GM19023 (cell line): ENCODE measurements around the gene RNF26.
A peak's percentile ranks its signal among the peaks of the same experiment; 100 is the strongest.

Experiments used
- ATAC-seq: cut with Tn5 transposase; IDR thresholded peaks from one replicate; pipeline ENCODE4 v1.9.1; 2021; ENCODE audit warnings: mild to moderate bottlenecking, moderate library complexity; ENCODE audit not compliant: unreplicated experiment

RNF26 gene

GRCh38 chr11:119334174-119334930 lies at the start of gene RNF26:
TSS of gene RNF26 (plus strand) at chr11:119334527. CDS start at chr11:119335123, 596 bp downstream.
- ATAC-seq = peak; percentile 92

- ATAC-seq = no peak
These were observed 48.9 kb upstream of the RNF26 start for GRCh38 chr11:119285431-119285830.

DNA sequence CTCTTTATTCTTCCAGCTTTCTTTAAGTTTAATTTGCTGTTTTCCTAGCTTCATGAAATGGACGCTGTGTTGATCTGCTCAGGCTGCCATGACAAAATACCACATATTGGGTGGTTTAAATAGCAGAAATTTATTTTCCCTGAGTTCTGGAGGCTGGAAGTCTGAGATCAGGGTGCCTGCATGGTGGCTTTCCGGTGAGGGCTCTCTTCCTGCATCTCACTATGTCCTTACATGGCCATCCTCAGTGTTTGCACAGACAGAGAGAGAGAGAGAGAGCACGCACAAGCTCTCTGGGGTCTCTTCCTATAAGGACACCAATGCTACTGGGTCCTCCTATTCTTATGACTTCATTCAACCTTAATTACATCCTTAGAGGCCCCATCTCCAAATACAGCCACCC lies 46.1 kb upstream of the RNF26 start:
- ATAC-seq = no peak

DNA sequence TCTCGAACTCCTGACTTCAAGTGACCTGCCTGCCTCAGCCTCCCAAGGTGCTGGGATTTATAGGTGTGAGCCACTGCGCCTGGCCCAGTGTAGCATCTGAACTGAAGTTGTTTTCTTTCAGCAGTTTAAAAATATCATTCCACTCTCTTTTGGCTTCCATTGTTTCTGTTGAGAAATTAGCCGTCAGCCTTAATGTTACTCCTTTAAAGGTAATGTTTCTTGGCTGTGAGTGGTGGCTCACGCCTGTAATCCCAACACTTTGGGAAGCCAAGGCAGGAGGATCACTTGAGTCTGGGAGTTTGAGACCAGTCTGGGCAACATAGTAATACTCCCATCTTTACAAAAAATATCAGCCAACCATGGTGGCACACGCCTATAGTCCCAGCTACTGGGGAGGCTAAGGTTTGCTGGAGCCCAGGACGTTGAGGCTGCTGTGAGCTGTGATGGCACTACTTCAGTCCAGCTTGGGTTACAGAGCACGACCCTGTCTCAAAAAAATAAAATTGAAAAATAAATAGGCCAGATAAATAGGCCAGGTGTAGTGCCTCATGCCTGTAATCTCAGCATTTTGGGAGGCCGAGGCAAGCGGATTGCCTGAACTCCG lies 43.3 kb upstream of the RNF26 start:
- ATAC-seq = no peak

DNA sequence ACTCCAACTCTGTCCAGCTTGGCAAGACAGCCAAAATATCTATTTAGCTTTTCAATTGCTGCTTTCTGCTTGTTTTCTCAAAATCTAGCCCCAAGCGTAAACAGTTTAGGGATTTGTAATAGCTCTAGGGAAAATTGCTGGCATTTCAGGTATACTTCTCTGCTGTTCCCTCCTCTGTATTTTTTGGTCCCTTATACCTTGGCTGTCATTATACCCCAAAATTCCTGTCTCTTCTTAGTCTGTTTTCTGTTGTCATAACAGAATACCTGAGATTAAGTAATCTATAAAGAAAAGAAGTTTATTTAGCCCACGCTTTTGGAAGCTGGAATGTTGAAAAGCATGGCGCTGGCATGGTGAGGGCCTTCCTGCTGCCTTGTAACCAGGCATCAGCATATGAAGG lies 40.9 kb upstream of the RNF26 start:
- no peak for ATAC-seq

DNA sequence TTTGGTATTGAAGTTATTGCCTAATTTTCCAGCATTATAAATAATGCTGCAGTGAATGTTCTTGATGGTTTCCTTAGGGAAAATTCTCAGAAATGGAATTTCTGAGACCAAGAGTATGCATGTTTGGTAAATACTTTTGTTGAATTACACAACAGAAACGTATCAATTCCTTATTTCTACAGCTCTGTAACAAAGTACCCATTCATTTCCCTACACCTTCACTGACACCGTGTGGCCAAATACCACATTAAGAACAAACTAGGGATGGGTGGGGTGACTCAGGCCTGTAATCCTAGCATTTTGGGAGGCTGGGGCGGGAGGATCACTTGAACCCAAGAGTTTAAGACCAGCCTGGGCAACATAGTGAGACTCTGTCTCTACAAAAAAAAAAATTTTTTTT lies 39.1 kb upstream of the RNF26 start:
- no peak for ATAC-seq

DNA sequence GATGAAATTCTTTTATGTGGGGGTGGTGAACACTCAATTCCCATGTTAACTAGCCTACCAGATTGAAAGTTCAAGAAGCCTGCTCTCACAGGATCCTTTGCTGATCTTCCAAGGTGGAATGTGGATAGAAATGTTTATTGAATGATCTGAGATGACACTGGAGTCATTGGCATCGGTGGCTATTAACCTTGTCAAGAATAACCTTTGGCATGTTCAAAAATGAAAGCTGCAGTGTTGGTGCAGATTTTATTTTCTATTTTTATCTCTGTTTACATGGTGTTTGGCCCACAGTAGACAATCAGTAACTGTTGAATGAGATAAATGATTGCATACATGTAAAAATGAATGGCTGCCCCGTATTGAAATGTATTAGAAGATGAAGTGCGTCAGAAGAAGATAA lies 36.4 kb upstream of the RNF26 start:
- no peak for ATAC-seq

- no peak for ATAC-seq
These were observed 35.6 kb upstream of the RNF26 start for GRCh38 chr11:119298726-119299125.

GRCh38 chr11:119299416-119299815 lies 34.9 kb upstream of the RNF26 start:
- no peak for ATAC-seq

GRCh38 chr11:119300198-119300964 lies 33.9 kb upstream of the RNF26 start:
- ATAC-seq = no peak

- ATAC-seq = no peak
These were observed 31.1 kb upstream of the RNF26 start for GRCh38 chr11:119303227-119303718.

GRCh38 chr11:119305556-119306372 lies 28.6 kb upstream of the RNF26 start:
- ATAC-seq = no peak

DNA sequence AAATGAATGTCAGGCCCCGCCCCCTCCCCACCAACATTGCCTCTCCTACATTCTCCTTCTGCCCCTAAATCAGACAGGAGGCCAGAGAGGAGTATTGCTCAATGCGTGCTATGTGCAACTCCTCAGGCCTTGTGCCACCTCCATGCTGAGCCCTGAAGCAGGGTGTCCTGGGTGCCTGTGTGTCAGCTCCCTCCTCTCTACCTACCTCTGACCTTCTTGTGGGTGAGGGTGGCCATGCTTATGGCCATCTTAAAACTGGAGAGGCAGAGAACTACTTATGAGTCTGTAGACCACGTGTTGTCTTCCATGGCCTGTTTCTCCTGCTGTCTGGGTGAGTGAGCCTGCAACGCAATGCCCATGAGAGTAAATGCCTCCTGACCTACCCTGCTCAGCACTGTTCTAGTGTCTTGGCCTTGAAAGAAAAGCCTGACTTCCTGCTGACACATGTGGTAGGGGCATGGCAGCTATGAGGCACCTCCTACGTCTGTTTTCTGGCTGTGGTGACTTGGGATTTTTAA lies 27.9 kb upstream of the RNF26 start:
- no peak for ATAC-seq

GRCh38 chr11:119307219-119307618 lies 27.1 kb upstream of the RNF26 start:
- ATAC-seq = no peak

GRCh38 chr11:119307974-119308373 lies 26.4 kb upstream of the RNF26 start:
- ATAC-seq = no peak

DNA sequence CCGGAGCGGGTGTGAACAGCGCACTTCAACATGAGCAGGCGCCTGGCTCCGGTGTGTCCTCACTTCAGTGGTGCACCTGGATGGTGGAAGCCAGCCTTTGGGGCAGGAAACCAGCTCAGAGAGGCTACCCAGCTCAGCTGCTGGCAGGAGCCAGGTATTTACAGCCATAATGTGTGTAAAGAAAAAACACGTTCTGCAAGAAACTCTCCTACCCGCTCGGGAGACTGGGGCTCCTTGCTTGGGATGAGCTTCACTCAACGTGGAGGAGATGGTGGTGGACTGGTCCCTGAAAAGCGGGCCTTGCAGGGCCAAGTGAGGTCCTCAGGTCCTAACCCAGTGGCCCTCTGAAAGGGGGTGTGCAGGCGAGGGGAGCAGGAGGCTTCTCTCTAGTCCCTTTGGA lies 24.9 kb upstream of the RNF26 start:
- ATAC-seq = no peak

DNA sequence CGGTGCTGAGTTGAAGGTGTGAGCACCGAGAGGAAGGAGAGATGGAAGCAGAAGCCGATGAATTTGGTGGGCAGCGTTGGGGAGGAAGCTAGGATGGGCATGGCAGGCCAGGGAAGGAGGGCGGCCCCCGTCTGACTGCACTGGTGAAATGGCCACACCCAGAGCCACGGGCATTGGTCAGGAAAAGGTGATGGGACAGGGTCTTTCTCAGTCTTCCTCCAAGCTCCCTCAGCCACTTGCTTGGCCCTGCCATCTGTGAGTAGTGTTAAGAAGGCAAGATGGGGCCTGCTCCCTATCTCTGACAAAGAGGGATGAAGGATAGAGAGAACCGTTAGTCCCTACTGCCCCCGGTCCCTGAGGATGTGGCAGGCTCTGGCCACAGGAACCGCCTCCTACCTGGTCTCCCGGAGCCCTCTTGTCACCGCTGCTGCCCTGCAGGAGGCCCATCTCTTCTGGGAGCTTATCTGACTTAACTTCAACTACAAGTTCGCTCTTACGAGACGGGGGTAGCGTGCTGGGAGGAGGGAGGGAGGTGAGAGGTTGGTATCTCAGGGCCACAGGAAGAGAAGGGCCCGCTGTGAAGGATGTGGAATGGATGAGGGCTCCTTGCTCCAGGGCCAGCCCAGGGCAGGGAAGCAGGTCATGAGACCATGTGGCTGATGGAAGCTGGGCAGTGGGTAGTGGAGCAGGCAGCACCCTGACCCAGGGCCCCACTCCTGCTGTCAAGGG lies 24.2 kb upstream of the RNF26 start:
- no peak for ATAC-seq

DNA sequence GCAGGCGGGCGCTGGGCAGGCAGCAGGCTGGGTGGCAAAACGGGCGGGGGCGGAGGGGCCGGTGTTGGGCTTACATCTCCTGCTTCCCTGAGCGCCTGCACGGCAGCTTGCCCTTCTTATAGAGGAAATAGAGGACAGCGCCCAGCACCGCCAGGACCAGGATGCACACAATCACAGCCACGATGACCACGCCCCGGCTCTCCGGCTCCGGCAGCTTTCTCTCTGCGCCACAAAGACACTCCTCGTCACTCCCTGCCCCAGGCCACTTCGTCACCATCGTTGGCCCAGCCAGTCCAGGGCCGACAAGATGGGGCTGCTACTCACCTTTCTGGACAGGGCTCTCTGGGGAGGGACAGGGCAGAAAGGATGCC lies 23.7 kb upstream of the RNF26 start:
- ATAC-seq = no peak

DNA sequence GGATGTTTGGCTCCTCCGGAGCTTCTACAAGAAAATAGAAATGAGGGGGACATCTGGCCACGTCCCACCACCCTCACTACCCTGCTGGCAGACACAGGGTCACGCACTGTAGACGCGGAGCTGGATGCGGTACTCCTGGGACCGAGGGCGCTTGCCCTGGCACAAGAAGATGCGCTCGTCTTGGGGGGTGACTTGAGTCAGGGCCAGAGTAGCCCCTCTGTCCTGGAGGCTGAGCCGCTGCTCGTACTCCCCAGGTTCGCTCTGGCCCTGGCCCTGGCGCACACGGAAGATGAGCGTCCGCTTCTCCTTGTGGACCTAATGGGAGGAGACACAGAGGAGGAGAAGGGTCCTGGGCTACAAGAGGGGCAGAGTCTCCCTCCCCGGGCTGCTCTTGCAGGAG lies 19.6 kb upstream of the RNF26 start:
- no peak for ATAC-seq
